GM23248 (cell line): Measurements from ENCODE around the gene SYCE1.
"Not testable (repeated sequence)": the region's sequence is repeated elsewhere in the genome, so short reads cannot be mapped to it uniquely, and the experiment has no call there.

Experiments used
- EZH2 ChIP-seq: fragments of 200-600 bp; sonication (generic); IDR thresholded peaks from 2 replicates; pipeline ENCODE4 v1.6.1; 2018; ENCODE audit warnings: antibody characterized with exemption, mild to moderate bottlenecking; ENCODE audit not compliant: insufficient read depth, poor library complexity, severe bottlenecking
- EZH2phosphoT487 ChIP-seq: fragments of 200-600 bp; sonication (generic); IDR thresholded peaks from 2 replicates; pipeline ENCODE4 v1.6.1; 2018; ENCODE audit warnings: antibody characterized with exemption, moderate library complexity, mild to moderate bottlenecking, low read depth; ENCODE audit not compliant: insufficient read depth

GRCh38 chr10:133599869-133600268 lies 34.5 kb upstream of the SYCE1 start:
- TF ChIP-seq EZH2, EZH2phosphoT487: not testable (repeated sequence)
